Tibial nerve (tissue), 4 donors: ENCODE data around the gene GMDS. TPM values are rescaled to one million over a fixed set of nuclear protein-coding genes. Genes with fewer than 3 reads are reported as not detected.

Source experiments
- DNase-seq, 2 donors: peaks; one replicate each; pipeline ENCODE4 v3.0.0-alpha.2; 2019; ENCODE audit warnings: low spot score in 2 of 2
- H3K27ac ChIP-seq, 4 donors: fragments of 200-600 bp; sonication (generic) in 3 of 4; one replicate each; pipeline ENCODE4 v1.5.1; 2017 to 2019; ENCODE audit warnings: mild to moderate bottlenecking in 1 of 4
- H3K27me3 ChIP-seq, 2 donors: fragments of 200-600 bp; sonication (generic) in 1 of 2; one replicate each; pipeline versions ENCODE4 v1.5.1 to v1.6.0; 2017 to 2019
- H3K36me3 ChIP-seq, 3 donors: fragments of 200-600 bp; sonication (generic); one replicate each; pipeline ENCODE4 v1.5.1; 2018 to 2019
- H3K4me1 ChIP-seq, 4 donors: fragments of 200-600 bp; sonication (generic) in 3 of 4; one replicate each; pipeline ENCODE4 v1.5.1; 2017 to 2019
- H3K4me3 ChIP-seq, 4 donors: fragments of 200-600 bp; sonication (generic) in 3 of 4; one replicate each; pipeline ENCODE4 v1.5.1; 2017 to 2019; ENCODE audit warnings: mild to moderate bottlenecking in 1 of 4, moderate library complexity in 1 of 4
- H3K9me3 ChIP-seq, 4 donors: fragments of 200-600 bp; sonication (generic) in 3 of 4; one replicate each; pipeline ENCODE4 v1.5.1; 2017 to 2019
- EP300 ChIP-seq, 2 donors: sonication (generic); formaldehyde crosslinking; IDR thresholded peaks; one replicate each; pipeline ENCODE4 v1.6.1; 2017; ENCODE audit warnings: antibody characterized with exemption in 2 of 2, mild to moderate bottlenecking in 1 of 2
- POLR2A ChIP-seq, 2 donors: fragments of 450-650 bp; IDR thresholded peaks; one replicate each; pipeline ENCODE4 v1.6.1; 2017; ENCODE audit warnings: antibody characterized with exemption in 2 of 2, mild to moderate bottlenecking in 2 of 2, moderate library complexity in 2 of 2
- WGBS, 2 donors: methylation state at CpG; one replicate each; pipeline ENCODE4 v1.1.5; 2018; 5-methylcytosine and 5-hydroxymethylcytosine counted together
- total RNA-seq, 4 donors: library from RNA; depleted of rRNA; stranded (reverse); fragments of >200 nt; gene quantifications; one replicate each; pipeline ENCODE4 v1.1.0, GENCODE V29; 2016
- TF ChIP-seq, protein P1 (sequence below), 5 experiments: fragments of 200-600 bp in 3 of 5; fragments of 450-650 bp in 2 of 5; sonication (generic) in 3 of 5; IDR thresholded peaks; one replicate each; pipeline ENCODE4 v1.5.1; 2016 to 2019; ENCODE audit warnings: antibody characterized with exemption in 5 of 5, mild to moderate bottlenecking in 3 of 5, moderate library complexity in 2 of 5

GMDS gene
- total RNA-seq, 4 donors from 2014 or later = 14.9 to 46.5 (median 32.8) TPM

DNA sequence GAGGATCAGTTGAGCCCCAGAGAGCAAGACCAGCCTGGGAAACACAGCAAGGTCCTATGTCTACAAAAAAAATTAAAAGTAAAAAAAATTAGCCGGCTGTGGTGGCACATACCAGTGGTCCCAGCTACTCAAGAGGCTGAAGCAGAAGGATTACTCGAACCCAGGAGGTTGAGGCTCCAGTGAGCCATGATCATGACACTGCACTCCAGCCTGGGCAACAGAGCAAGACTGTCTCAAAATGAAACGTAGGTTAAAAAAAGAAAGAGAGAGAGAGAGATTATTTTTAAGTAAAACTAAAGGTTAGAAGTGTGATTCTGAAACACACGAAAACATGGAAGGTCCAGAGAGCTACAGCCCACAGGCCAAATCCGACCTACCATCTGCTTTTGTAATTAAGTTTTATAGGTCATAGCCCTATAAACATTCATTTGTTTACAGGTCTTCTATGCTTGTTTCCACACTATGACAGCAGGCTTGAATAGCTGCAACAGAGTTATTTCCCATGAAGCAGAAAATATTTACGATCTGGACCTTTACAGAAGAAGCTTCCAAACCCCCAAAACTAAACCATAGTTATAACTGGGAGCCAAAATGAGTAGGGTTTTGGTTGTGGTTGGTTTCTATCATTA is 279.7 kb downstream of the GMDS start:
- DNase-seq = no peak
- Histone ChIP-seq H3K36me3 (no peaks in the 10 kb centered on the region), H3K27me3 (no peaks in the 10 kb centered on the region), H3K9me3 (no peaks in the 10 kb centered on the region), H3K27ac (peak overlapping the region in 1 of 4 donors; percentile 24), H3K4me1 (peaks cover 0 to 13% (median 0%) of the 10 kb centered on the region in 4 donors), H3K4me3 (no peak overlapping the region)
- WGBS, 2 donors = 67 to 74% methylated on average over 6 of the region's 6 CpGs
- TF ChIP-seq, protein P1, sequence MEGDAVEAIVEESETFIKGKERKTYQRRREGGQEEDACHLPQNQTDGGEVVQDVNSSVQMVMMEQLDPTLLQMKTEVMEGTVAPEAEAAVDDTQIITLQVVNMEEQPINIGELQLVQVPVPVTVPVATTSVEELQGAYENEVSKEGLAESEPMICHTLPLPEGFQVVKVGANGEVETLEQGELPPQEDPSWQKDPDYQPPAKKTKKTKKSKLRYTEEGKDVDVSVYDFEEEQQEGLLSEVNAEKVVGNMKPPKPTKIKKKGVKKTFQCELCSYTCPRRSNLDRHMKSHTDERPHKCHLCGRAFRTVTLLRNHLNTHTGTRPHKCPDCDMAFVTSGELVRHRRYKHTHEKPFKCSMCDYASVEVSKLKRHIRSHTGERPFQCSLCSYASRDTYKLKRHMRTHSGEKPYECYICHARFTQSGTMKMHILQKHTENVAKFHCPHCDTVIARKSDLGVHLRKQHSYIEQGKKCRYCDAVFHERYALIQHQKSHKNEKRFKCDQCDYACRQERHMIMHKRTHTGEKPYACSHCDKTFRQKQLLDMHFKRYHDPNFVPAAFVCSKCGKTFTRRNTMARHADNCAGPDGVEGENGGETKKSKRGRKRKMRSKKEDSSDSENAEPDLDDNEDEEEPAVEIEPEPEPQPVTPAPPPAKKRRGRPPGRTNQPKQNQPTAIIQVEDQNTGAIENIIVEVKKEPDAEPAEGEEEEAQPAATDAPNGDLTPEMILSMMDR (IDR thresholded peaks at IDR 0.05) = no peak
- TF ChIP-seq POLR2A (IDR thresholded peaks at IDR 0.05) (no peak), EP300 (IDR thresholded peaks at IDR 0.05) (no peak)

DNA sequence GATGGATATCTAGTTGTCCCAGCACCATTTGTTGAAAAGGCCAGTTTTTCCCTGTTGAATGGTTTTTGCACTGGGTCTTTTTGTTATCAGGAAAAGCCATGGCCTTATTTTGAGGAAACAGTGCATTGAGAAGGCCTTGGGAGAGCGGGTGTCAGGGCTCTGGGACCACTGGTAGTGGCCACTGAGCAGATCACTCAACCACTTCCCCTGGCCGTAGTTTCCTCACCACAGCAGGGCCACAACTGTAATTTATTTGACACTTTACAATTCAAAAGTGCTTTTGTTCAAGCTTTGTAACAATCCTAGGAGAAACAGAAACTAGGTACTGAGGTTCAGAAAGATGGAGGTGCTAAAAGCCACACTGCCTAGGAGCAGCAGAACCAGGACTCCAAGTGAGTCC is 281.8 kb downstream of the GMDS start:
- no peaks in the 10 kb centered on the region for H3K36me3 ChIP-seq
- 89 to 90% methylated on average over 2 of the region's 2 CpGs for WGBS, 2 donors
- no peak for TF ChIP-seq EP300 (IDR thresholded peaks at IDR 0.05)
- TF ChIP-seq, protein P1 (IDR thresholded peaks at IDR 0.05) = no peak
- TF ChIP-seq POLR2A (IDR thresholded peaks at IDR 0.05) = no peak
- no peak for DNase-seq
- no peak overlapping the region for H3K27ac ChIP-seq
- H3K9me3 ChIP-seq = no peaks in the 10 kb centered on the region
- no peaks in the 10 kb centered on the region for H3K4me1 ChIP-seq
- no peak overlapping the region for H3K4me3 ChIP-seq
- no peaks in the 10 kb centered on the region for H3K27me3 ChIP-seq

DNA sequence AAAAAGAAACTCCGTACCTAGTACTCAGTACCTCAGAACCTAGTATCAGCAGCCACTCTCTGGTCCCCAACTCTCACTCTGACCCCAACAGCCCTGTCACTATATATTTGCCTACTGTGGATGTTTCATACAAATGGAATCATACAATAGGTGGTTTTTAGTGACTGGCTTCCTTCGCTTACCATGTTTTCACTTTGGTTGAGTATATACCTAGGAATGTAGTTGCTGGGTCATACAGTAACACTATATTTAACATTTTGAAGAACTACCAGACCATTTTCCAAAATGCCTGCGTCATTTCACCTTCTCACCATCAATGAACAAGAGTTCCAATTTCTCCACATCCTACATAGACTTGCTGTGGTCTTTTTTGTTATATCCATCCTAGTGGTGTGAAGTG is 283.2 kb downstream of the GMDS start:
- Histone ChIP-seq H3K36me3 (no peaks in the 10 kb centered on the region), H3K4me1 (no peaks in the 10 kb centered on the region), H3K27me3 (no peaks in the 10 kb centered on the region), H3K9me3 (no peaks in the 10 kb centered on the region), H3K4me3 (no peak overlapping the region), H3K27ac (no peak overlapping the region)
- TF ChIP-seq, protein P1 (IDR thresholded peaks at IDR 0.05) = no peak
- TF ChIP-seq EP300 (IDR thresholded peaks at IDR 0.05) (no peak), POLR2A (IDR thresholded peaks at IDR 0.05) (no peak)
- DNase-seq = no peak
- WGBS, 2 donors = 94 to 98% methylated on average over 3 of the region's 3 CpGs

DNA sequence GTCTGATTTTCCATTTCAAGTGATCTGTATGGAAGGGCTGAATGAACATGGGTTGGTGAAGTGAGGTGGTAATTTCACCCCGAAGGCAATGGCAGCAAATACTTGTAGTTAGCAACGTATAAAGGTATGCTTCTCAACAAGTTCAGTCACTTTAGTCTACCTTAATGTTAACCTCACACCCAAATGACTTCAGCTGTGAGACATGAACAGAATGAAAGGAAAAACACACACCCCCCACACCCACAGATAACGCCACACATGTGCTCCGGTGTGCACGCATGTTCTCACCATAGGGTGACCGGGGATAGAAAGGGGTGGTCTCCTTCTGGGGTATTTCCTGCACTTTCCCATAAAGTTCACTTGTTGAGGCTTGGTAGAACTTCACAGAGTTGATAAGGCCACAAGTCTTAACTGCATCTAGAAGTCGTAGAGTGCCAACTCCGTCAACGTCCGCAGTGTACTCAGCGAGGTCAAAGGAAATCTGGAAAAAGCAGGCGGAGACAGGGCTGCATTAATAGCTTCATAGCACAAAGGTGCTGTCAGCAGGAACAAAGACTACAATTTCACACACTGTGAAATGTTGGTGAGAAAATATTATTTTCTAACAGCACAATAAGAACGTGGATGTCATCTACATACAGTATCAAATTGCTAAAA is 284.8 kb downstream of the GMDS start:
- WGBS, 2 donors = 87% methylated on average over 13 of the region's 13 CpGs
- Histone ChIP-seq H3K4me1 (no peaks in the 10 kb centered on the region), H3K9me3 (no peaks in the 10 kb centered on the region), H3K27ac (no peak overlapping the region), H3K4me3 (no peak overlapping the region), H3K27me3 (no peaks in the 10 kb centered on the region), H3K36me3 (no peaks in the 10 kb centered on the region)
- TF ChIP-seq POLR2A (IDR thresholded peaks at IDR 0.05) = no peak
- no peak for TF ChIP-seq EP300 (IDR thresholded peaks at IDR 0.05)
- TF ChIP-seq, protein P1 (IDR thresholded peaks at IDR 0.05) = no peak
- no peak for DNase-seq

DNA sequence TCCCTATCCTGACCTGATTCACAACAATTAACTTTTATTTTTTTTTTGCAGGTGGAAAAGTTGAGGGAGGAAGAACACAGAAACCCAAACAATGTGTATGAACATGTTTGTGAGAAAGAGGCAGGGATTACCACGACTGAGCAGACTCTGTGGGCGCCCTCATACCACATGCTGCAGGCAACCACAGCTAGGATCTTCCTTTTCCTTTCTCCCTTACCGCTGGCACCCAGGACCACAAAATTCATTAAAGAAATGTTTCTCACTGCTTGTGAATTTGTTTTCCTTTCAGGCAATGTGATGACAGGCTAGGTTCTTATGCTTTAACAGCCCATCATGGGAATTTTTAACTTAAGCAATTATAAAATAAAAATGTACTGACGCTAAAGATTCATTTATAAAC is 287.1 kb downstream of the GMDS start:
- TF ChIP-seq, protein P1 (IDR thresholded peaks at IDR 0.05) = no peak
- TF ChIP-seq POLR2A (IDR thresholded peaks at IDR 0.05) (no peak), EP300 (IDR thresholded peaks at IDR 0.05) (no peak)
- no peak overlapping the region for H3K27ac ChIP-seq
- H3K4me3 ChIP-seq = no peak overlapping the region
- no peaks in the 10 kb centered on the region for H3K4me1 ChIP-seq
- no peaks in the 10 kb centered on the region for H3K27me3 ChIP-seq
- WGBS, 2 donors = 76 to 79% methylated on average over 4 of the region's 4 CpGs
- H3K36me3 ChIP-seq = no peaks in the 10 kb centered on the region
- no peaks in the 10 kb centered on the region for H3K9me3 ChIP-seq
- DNase-seq = no peak
